Measurements from ENCODE around the gene EDDM3A. TPM values are rescaled to one million over a fixed set of nuclear protein-coding genes. Genes with fewer than 3 reads are reported as not detected.
"Not testable (repeated sequence)": the region's sequence is repeated elsewhere in the genome, so short reads cannot be mapped to it uniquely, and the experiment has no call there.

Gene EDDM3A
- total RNA-seq, 1 donor from 2014 or later: not detected

- peaks cover 10% of the 10 kb centered on the region for H3K4me1 Mint-ChIP-seq
- TF ChIP-seq CTCF (conservative IDR thresholded peaks at IDR 0.05): no peak
- no peaks in the 10 kb centered on the region for H3K9me3 Mint-ChIP-seq
- no peak for DNase-seq (ENCODE audit: low read depth, low spot score)
- H3K4me3 Mint-ChIP-seq: no peak overlapping the region
- H3K27me3 Mint-ChIP-seq (ENCODE audit: low read depth): no peaks in the 10 kb centered on the region
- no peaks in the 10 kb centered on the region for H3K36me3 Mint-ChIP-seq (ENCODE audit: low read depth)
- H3K27ac Mint-ChIP-seq (ENCODE audit: unreplicated experiment): no peak overlapping the region
Observed at GRCh38 chr14:20733684-20734429, 11.8 kb upstream of the EDDM3A start.

GRCh38 chr14:20734430-20734806, 11.3 kb upstream of the EDDM3A start:
- no peak for TF ChIP-seq CTCF (conservative IDR thresholded peaks at IDR 0.05)
- H3K4me3 Mint-ChIP-seq: no peak overlapping the region
- H3K9me3 Mint-ChIP-seq: no peaks in the 10 kb centered on the region
- H3K27ac Mint-ChIP-seq (ENCODE audit: unreplicated experiment): no peak overlapping the region
- no peaks in the 10 kb centered on the region for H3K36me3 Mint-ChIP-seq (ENCODE audit: low read depth)
- H3K4me1 Mint-ChIP-seq: peaks cover 10% of the 10 kb centered on the region
- no peak for DNase-seq (ENCODE audit: low read depth, low spot score)
- H3K27me3 Mint-ChIP-seq (ENCODE audit: low read depth): no peaks in the 10 kb centered on the region

- not testable (repeated sequence) for H3K27ac Mint-ChIP-seq (ENCODE audit: unreplicated experiment); H3K36me3 Mint-ChIP-seq (ENCODE audit: low read depth); H3K4me3 Mint-ChIP-seq; H3K9me3 Mint-ChIP-seq; DNase-seq (ENCODE audit: low read depth, low spot score); H3K27me3 Mint-ChIP-seq (ENCODE audit: low read depth)
- H3K4me1 Mint-ChIP-seq: peaks cover 10% of the 10 kb centered on the region
Observed at GRCh38 chr14:20738292-20738691, 7.4 kb upstream of the EDDM3A start.

GRCh38 chr14:20742132-20742531, 3.6 kb upstream of the EDDM3A start:
- H3K36me3 Mint-ChIP-seq (ENCODE audit: low read depth): no peaks in the 10 kb centered on the region

GRCh38 chr14:20743556-20743955, 2.1 kb upstream of the EDDM3A start:
- H3K27ac Mint-ChIP-seq (ENCODE audit: unreplicated experiment): no peak overlapping the region
- H3K4me3 Mint-ChIP-seq: no peak overlapping the region
- no peaks in the 10 kb centered on the region for H3K36me3 Mint-ChIP-seq (ENCODE audit: low read depth)
- no peaks in the 10 kb centered on the region for H3K9me3 Mint-ChIP-seq
- H3K4me1 Mint-ChIP-seq: no peaks in the 10 kb centered on the region
- no peaks in the 10 kb centered on the region for H3K27me3 Mint-ChIP-seq (ENCODE audit: low read depth)
- TF ChIP-seq CTCF (conservative IDR thresholded peaks at IDR 0.05): no peak
- no peak for DNase-seq (ENCODE audit: low read depth, low spot score)

More at GRCh38 chr14:20742132-20742531, 3.6 kb upstream of the EDDM3A start:
- H3K4me3 Mint-ChIP-seq: no peak overlapping the region
- no peaks in the 10 kb centered on the region for H3K27me3 Mint-ChIP-seq (ENCODE audit: low read depth)
- no peak for TF ChIP-seq CTCF (conservative IDR thresholded peaks at IDR 0.05)
- no peak overlapping the region for H3K27ac Mint-ChIP-seq (ENCODE audit: unreplicated experiment)
- no peak for DNase-seq (ENCODE audit: low read depth, low spot score)
- no peaks in the 10 kb centered on the region for H3K9me3 Mint-ChIP-seq
- no peaks in the 10 kb centered on the region for H3K4me1 Mint-ChIP-seq

GRCh38 chr14:20746566-20746965, 879 bp downstream of the EDDM3A start:
- Mint-ChIP-seq H3K9me3 (peaks cover under 1% of the 10 kb centered on the region), H3K4me1 (no peaks in the 10 kb centered on the region), H3K4me3 (no peak overlapping the region), H3K27ac (ENCODE audit: unreplicated experiment) (no peak overlapping the region), H3K36me3 (ENCODE audit: low read depth) (no peaks in the 10 kb centered on the region), H3K27me3 (ENCODE audit: low read depth) (no peaks in the 10 kb centered on the region)
- DNase-seq (ENCODE audit: low read depth, low spot score): no peak
- TF ChIP-seq CTCF (conservative IDR thresholded peaks at IDR 0.05): no peak
